ENCODE results near the gene GPHA2. TPM values are rescaled to one million over a fixed set of nuclear protein-coding genes. Genes with fewer than 3 reads are reported as not detected.
A peak's percentile ranks its signal among the peaks of the same experiment; 100 is the strongest.

Gene GPHA2
- total and polyA plus RNA-seq, 2 of the 13 experiments (the other 11 are each of a cell fraction or from before 2014, with no cell fraction given): 13.0 to 19.1 TPM

GRCh38 chr11:64893194-64894069 lies 42.3 kb downstream of the GPHA2 start (continued):
- TF ChIP-seq PAXIP1 (CRISPR knock-in tag; conservative IDR thresholded peaks at IDR 0.05) (peak; percentile 97), KMT2B (CRISPR knock-in tag; IDR thresholded peaks at IDR 0.05) (peak; percentile 68; the same call in 1 of the 2 replicates), MAZ (IDR thresholded peaks at IDR 0.05; ENCODE audit: borderline replicate concordance, low read depth, low read length) (0 out of 2 replicates have a peak, but pooled peaks have one; percentile 16), MAZ (CRISPR knock-in tag; IDR thresholded peaks at IDR 0.05; ENCODE audit: low read depth) (peak; percentile 90), STAG1 (CRISPR knock-in tag; IDR thresholded peaks at IDR 0.05) (peak; percentile 33), ZNF230 (CRISPR knock-in tag; IDR thresholded peaks at IDR 0.05) (peak; percentile 93), ZNF503 (CRISPR knock-in tag; IDR thresholded peaks at IDR 0.05) (no peak), ZNF546 (CRISPR knock-in tag; conservative IDR thresholded peaks at IDR 0.05) (no peak; the same call in 1 of the 2 replicates), ZNF256 (CRISPR knock-in tag; conservative IDR thresholded peaks at IDR 0.05) (0 out of 2 replicates have a peak, but pooled peaks have one; percentile 7), ZC3H13 (CRISPR knock-in tag; IDR thresholded peaks at IDR 0.05) (peak; percentile 78; the same call in 1 of the 2 replicates), ZNF354B (CRISPR knock-in tag; IDR thresholded peaks at IDR 0.05) (no peak), RORA (CRISPR knock-in tag; IDR thresholded peaks at IDR 0.05) (no peak), ZNF280D (CRISPR knock-in tag; IDR thresholded peaks at IDR 0.05) (no peak; the same call in 1 of the 2 replicates), ZNF710 (CRISPR knock-in tag; IDR thresholded peaks at IDR 0.05; ENCODE audit: borderline replicate concordance) (no peak), ZNF264 (CRISPR knock-in tag; IDR thresholded peaks at IDR 0.05) (no peak; the same call in 1 of the 2 replicates), TCF7 (IDR thresholded peaks at IDR 0.05; ENCODE audit: low read depth) (peak; percentile 35; the same call in 1 of the 2 replicates)

All from HepG2 (cell line).